Endothelial cell of umbilical vein (primary cell): ENCODE measurements around the gene UST. TPM values are rescaled to one million over a fixed set of nuclear protein-coding genes. Genes with fewer than 3 reads are reported as not detected.

Experiments
- BruUV-seq: library from RNA; stranded (reverse); fragments of 400-500 nt; replicated peaks from 2 replicates; lab custom pipeline; 2021; lab: Mats Ljungman, UMichigan
- CTCF ChIA-PET: fragments of 300-600, 350-600 bp; sonication (Branson Sonifier 250); formaldehyde crosslinking; loops from one replicate; lab custom pipeline; 2021; ENCODE audit warnings: antibody characterized with exemption, inconsistent platforms; lab: Charles Lee
- POLR2A ChIA-PET: fragments of 300-600, 350-600 bp; sonication (Branson Sonifier 250); formaldehyde crosslinking; loops from one replicate; lab custom pipeline; 2021; ENCODE audit warnings: antibody characterized with exemption, inconsistent platforms; lab: Charles Lee
- DNase-seq: peaks from one replicate; pipeline ENCODE4 v3.0.0-alpha.2; 2011; ENCODE audit warnings: low read depth, low spot score
- FAIRE-seq: peaks from 2 replicates; lab custom pipeline; 2011; peaks lifted over from hg19 to GRCh38; lab: Jason Lieb, UNC
- H2AFZ ChIP-seq: 2 replicates; pipeline ENCODE4 v1.6.0; 2012; ENCODE audit warnings: low read depth, low read length, control low read depth, inconsistent platforms
- H3K27ac ChIP-seq: 2 replicates; pipeline ENCODE4 v1.5.1; 2011; ENCODE audit warnings: low read depth, mild to moderate bottlenecking, control low read depth, low read length, moderate library complexity; ENCODE audit not compliant: insufficient read depth
- H3K27me3 ChIP-seq, 2 experiments: 2 replicates each; pipeline versions ENCODE4 v1.6.0 to v1.6.1; 2011; ENCODE audit warnings: low read length in 2 of 2, mixed read lengths in 1 of 2; ENCODE audit not compliant: control insufficient read depth in 2 of 2, insufficient read depth in 2 of 2
- H3K36me3 ChIP-seq, 2 experiments: 2 replicates in 1 of 2; 3 replicates in 1 of 2; pipeline ENCODE4 v1.5.1; 2011; ENCODE audit warnings: low read length in 2 of 2, mild to moderate bottlenecking in 1 of 2, moderate library complexity in 1 of 2; ENCODE audit not compliant: control insufficient read depth in 2 of 2, insufficient read depth in 2 of 2; ENCODE audit errors: extremely low read depth in 1 of 2
- H3K4me1 ChIP-seq: 3 replicates; pipeline ENCODE4 v1.5.1; 2011; ENCODE audit warnings: mild to moderate bottlenecking, low read length; ENCODE audit not compliant: control insufficient read depth, insufficient read depth; ENCODE audit errors: extremely low read depth
- H3K4me2 ChIP-seq: 2 replicates; pipeline ENCODE4 v1.6.1; 2011; ENCODE audit warnings: low read length, control low read depth, mixed read lengths; ENCODE audit not compliant: insufficient read depth
- H3K4me3 ChIP-seq, 3 experiments: fragments of 200-600 bp in 1 of 3; sonication (generic), shearing (Covaris generic) in 1 of 3; replicated peaks in 1 of 3; 2 replicates each; pipeline ENCODE4 v1.5.1; 2011 to 2016; ENCODE audit warnings: control low read depth in 3 of 3, low read length in 3 of 3, mild to moderate bottlenecking in 2 of 3, inconsistent platforms in 1 of 3, low read depth in 1 of 3, moderate library complexity in 1 of 3; ENCODE audit not compliant: insufficient read depth in 1 of 3
- H3K79me2 ChIP-seq: 2 replicates; pipeline ENCODE4 v1.6.0; 2012; ENCODE audit warnings: low read length, inconsistent platforms; ENCODE audit not compliant: control insufficient read depth, insufficient read depth
- H3K9ac ChIP-seq: replicated peaks from 2 replicates; pipeline ENCODE3; 2011; ENCODE audit warnings: low read length, control low read depth; ENCODE audit not compliant: insufficient read depth; ENCODE audit errors: extremely low read depth
- H3K9me1 ChIP-seq: replicated peaks from 3 replicates; pipeline ENCODE4 v1.6.0; 2011; ENCODE audit warnings: mild to moderate bottlenecking, low read length; ENCODE audit not compliant: control insufficient read depth, insufficient read depth; ENCODE audit errors: extremely low read depth
- H3K9me3 ChIP-seq: replicated peaks from 2 replicates; pipeline ENCODE4 v1.5.1; 2012; ENCODE audit warnings: low read length, inconsistent platforms; ENCODE audit not compliant: control insufficient read depth, insufficient read depth
- H4K20me1 ChIP-seq: replicated peaks from 2 replicates; pipeline ENCODE3; 2011; ENCODE audit warnings: mild to moderate bottlenecking, low read length; ENCODE audit not compliant: control insufficient read depth, insufficient read depth; ENCODE audit errors: extremely low read depth
- EZH2 ChIP-seq: IDR thresholded peaks from 2 replicates; pipeline ENCODE4 v1.6.1; 2012; ENCODE audit warnings: borderline replicate concordance, low read depth, mild to moderate bottlenecking, moderate library complexity, low read length, inconsistent platforms; ENCODE audit not compliant: severe bottlenecking
- FOS ChIP-seq: IDR thresholded peaks from 2 replicates; pipeline ENCODE4 v1.6.1; 2011; ENCODE audit warnings: mild to moderate bottlenecking, low read length, moderate library complexity, borderline replicate concordance; ENCODE audit not compliant: insufficient read depth
- GATA2 ChIP-seq: IDR thresholded peaks from 2 replicates; pipeline ENCODE4 v1.7.0; 2011; ENCODE audit warnings: low read depth, mild to moderate bottlenecking, moderate library complexity, mixed read lengths, low read length; ENCODE audit not compliant: insufficient read length, insufficient read depth
- JUN ChIP-seq: IDR thresholded peaks from 2 replicates; pipeline ENCODE4 v1.6.1; 2011; ENCODE audit warnings: borderline replicate concordance, low read depth; ENCODE audit not compliant: insufficient read length, insufficient read depth
- MAX ChIP-seq: IDR thresholded peaks from 2 replicates; pipeline ENCODE4 v1.6.1; 2011; ENCODE audit not compliant: insufficient read depth, insufficient read length
- MYC ChIP-seq: IDR thresholded peaks from one replicate; pipeline ENCODE4 v1.6.1; 2011; ENCODE audit warnings: mild to moderate bottlenecking, low read depth, low read length
- POLR2A ChIP-seq: IDR thresholded peaks from 2 replicates; pipeline ENCODE4 v1.6.1; 2012; ENCODE audit warnings: low read depth, mild to moderate bottlenecking, control low read depth, low read length
- POLR2AphosphoS5 ChIP-seq: IDR thresholded peaks from 2 replicates; pipeline ENCODE4 v1.6.1; 2012; ENCODE audit warnings: low read depth, mild to moderate bottlenecking, control low read depth, low read length, moderate library complexity; ENCODE audit not compliant: insufficient read depth
- dilution Hi-C: fragments of 300-500 bp; cut with MboI; formaldehyde crosslinking; loops from one replicate; pipeline ENCODE4 v1.15.0; 2019; ENCODE audit warnings: low sequenced_read_pairs; ENCODE audit not compliant: extremely low pct_ligation_motif_present
- intact Hi-C: fragments of 100-400 bp; cut with micrococcal nuclease; formaldehyde crosslinking; loops from one replicate; pipeline ENCODE4 v1.10.0; 2022
- polyA plus RNA-seq, 4 experiments: library from polyadenylated mRNA; depleted of rRNA in 3 of 4; stranded (reverse) in 3 of 4; unstranded in 1 of 4; fragments of >200 nt; gene quantifications; 2 replicates each; pipeline versions ENCODE4 v1.2.1 to v1.2.3, GENCODE V29; 2011 to 2012; ENCODE audit warnings: missing spikeins in 1 of 4
- total RNA-seq: library from RNA; stranded (reverse); gene quantifications from 2 replicates; pipeline ENCODE4 v1.2.3, GENCODE V29; 2021
- TF ChIP-seq, protein P1 (sequence below), 2 donors: IDR thresholded peaks; 1 replicate in 1 of 2; 2 replicates in 1 of 2; pipeline ENCODE4 v1.5.1; 2011; ENCODE audit warnings: low read length in 2 of 2, mild to moderate bottlenecking in 2 of 2, moderate library complexity in 2 of 2, control low read depth in 1 of 2, inconsistent platforms in 1 of 2, low read depth in 1 of 2; ENCODE audit not compliant: insufficient read depth in 1 of 2; ENCODE audit errors: extremely low read depth in 1 of 2

UST gene
- total and polyA plus RNA-seq, 2 donors (not counting 3 experiments of a cell fraction or from before 2014, with no cell fraction given), result 0.26 to 0.84 TPM

- Histone ChIP-seq H3K4me2 (no peak overlapping the region), H3K4me3 (no peak overlapping the region), H2AFZ (no peak overlapping the region), H3K9me1 (no peaks in the 10 kb centered on the region), H3K27ac (no peak overlapping the region), H3K4me1 (no peaks in the 10 kb centered on the region), H3K79me2 (no peaks in the 10 kb centered on the region), H4K20me1 (no peaks in the 10 kb centered on the region), H3K9me3 (no peaks in the 10 kb centered on the region), H3K36me3 (no peaks in the 10 kb centered on the region), H3K27me3 (peaks cover 0 to 2% of the 10 kb centered on the region in 2 experiments), H3K9ac (no peak overlapping the region)
- no peak for DNase-seq
- no peak for TF ChIP-seq JUN
- TF ChIP-seq POLR2A, result no peak
- TF ChIP-seq MAX, result no peak
- TF ChIP-seq MYC, result no peak
- no peak for TF ChIP-seq EZH2
- no peak for TF ChIP-seq FOS
- no peak for TF ChIP-seq GATA2
- TF ChIP-seq POLR2AphosphoS5, result no peak
- TF ChIP-seq, protein P1, sequence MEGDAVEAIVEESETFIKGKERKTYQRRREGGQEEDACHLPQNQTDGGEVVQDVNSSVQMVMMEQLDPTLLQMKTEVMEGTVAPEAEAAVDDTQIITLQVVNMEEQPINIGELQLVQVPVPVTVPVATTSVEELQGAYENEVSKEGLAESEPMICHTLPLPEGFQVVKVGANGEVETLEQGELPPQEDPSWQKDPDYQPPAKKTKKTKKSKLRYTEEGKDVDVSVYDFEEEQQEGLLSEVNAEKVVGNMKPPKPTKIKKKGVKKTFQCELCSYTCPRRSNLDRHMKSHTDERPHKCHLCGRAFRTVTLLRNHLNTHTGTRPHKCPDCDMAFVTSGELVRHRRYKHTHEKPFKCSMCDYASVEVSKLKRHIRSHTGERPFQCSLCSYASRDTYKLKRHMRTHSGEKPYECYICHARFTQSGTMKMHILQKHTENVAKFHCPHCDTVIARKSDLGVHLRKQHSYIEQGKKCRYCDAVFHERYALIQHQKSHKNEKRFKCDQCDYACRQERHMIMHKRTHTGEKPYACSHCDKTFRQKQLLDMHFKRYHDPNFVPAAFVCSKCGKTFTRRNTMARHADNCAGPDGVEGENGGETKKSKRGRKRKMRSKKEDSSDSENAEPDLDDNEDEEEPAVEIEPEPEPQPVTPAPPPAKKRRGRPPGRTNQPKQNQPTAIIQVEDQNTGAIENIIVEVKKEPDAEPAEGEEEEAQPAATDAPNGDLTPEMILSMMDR (IDR thresholded peaks at IDR 0.05; ENCODE audit: extremely low read depth in 1 of 2, insufficient read depth in 1 of 2, low read depth in 1 of 2, low read length in 2 of 2), result no peak
- BruUV-seq, result no TSS peak
- intact Hi-C loops, result no loop called here
- dilution Hi-C loops, result no loop called here
- ChIA-PET CTCF (no interaction called here), POLR2A (no interaction called here)
- no peak for FAIRE-seq
These were observed 295.1 kb downstream of the UST start for GRCh38 chr6:149041953-149042352.
